NCI-H1694 treated with DMSO at 0.1 percent for 48 hours (cell line): ENCODE measurements around the gene CUEDC1.
"Not testable (repeated sequence)": the region's sequence is repeated elsewhere in the genome, so short reads cannot be mapped to it uniquely, and the experiment has no call there.

Experiments used
- DNase-seq: peaks from one replicate; lab custom pipeline; 2025; lab: John Stamatoyannopoulos, UW

CUEDC1 gene

DNA sequence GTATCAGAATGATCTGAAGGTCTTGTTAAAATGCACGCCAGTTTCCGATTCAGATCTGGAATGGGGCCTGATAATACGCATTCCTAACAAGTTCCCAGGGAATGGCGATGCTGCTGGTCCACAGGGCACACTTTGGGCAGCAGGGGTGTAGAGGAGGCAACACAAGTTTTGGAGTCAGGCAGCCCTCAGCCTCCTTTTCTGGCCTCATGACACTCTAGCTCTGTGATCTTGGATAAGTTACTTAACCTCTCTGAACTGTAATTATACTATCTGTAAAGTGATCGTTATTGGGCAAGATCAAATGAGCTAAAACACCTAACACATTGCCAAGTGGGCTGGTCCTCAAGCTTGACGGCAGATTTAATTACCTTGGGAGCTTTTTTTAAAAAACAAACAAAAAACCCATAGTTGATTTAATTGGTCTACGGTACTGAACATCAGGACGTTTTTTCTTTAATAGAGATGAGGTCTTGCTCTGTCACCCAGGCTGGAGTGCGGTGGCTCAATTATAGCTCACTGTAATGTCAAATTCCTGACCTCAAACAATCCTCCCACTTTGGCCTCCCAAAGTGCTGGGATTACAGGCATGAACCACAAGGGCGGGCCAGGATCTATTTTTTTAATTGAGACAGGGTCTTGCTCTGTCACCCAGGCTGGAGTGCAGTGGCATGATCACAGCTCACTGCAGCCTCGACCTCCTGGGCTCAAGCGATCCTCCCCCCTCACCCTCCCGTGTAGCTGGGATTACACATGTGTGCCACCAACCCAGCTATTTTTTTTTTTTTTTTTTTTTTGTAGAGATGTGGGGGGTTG, 95.4 kb downstream of the CUEDC1 start:
- no peak for DNase-seq

DNA sequence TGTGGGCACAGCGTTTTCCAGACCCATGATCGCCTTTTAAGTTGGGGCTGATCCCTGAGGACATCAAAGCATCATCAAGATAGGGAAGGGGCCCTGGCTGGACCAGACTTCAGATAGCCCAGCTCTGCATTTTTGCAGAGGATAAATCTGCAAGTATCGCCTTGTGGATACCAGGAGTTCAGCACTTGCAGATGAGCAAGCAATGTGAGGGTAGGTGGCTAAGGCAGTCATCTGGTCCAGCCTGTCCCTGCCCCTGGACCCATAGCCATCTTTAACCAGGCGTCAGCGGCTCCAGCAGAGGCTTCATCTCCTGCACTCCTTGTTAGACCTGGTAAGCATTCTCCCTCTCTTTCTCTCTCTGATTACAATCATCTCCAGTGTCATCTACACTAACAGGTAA, 96.4 kb downstream of the CUEDC1 start:
- no peak for DNase-seq

DNA sequence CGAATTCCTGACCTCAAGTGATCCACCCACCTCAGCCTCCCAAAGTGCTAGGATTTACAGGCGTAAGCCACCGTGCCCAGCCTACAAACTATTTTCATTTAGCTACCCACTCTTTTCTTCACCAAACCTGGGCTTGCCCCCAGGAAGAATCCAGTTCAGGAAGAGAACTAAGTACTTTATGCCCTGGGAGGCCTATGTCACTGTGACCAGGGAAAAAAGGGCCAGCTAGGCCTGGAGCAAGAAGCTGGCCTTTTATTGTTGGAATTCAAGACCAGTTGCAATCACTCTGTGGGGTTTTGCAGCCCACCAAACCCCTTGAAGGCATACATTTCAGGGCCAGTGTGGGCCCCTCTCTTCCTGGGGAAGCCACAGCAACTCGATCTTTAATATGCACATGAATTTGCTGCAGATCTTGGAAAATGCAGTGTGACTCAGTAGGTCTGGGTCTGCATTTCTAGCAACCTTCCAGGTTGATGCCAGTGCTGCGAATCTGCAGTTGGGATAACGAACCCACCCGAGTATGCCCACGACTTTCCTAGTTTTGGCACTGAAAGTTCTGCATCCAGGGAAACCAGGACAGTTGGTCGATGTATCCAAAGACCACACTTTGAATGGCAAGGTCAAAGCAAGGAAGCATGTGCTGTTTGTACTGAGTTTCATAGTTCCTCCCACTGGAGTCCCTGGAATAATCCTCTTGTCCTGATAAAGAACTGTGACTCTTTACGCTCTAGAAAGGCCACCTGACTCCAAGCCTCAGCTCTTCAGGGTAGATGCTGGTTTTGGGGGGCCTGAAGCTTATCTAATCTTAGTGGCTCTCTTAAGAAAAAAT, 98.2 kb downstream of the CUEDC1 start:
- DNase-seq: no peak

DNA sequence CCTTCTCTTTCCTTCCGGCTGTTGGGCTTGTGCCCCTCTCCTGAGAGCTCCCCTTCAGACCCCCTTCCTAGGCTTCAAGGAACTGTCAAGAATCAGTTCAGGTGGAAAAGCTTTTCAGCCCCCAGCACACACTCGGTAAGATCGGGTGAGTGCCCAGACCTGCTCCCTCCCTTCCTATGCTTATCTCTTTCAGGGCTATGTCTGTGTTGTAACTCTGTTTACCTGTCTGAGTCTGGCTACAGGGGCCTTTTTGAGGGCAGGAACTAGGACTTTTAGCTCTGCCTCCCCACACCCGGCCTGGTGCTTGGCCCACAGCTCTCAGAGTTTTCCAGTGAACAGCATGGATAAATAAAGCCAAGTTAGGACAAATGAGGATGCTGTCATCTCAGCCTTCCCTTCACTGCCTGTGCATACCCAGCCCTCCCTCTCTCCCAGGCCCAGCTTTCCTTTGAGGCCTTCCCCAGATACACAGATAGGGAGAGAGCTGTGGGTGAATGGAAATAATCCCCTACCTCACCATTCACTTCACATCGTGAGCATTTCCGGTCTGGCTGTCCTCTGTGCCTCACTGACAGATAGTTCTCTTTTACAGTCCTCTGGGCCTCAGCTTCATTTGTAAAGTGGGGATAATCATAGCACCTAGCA, 99.7 kb downstream of the CUEDC1 start:
- no peak for DNase-seq

DNA sequence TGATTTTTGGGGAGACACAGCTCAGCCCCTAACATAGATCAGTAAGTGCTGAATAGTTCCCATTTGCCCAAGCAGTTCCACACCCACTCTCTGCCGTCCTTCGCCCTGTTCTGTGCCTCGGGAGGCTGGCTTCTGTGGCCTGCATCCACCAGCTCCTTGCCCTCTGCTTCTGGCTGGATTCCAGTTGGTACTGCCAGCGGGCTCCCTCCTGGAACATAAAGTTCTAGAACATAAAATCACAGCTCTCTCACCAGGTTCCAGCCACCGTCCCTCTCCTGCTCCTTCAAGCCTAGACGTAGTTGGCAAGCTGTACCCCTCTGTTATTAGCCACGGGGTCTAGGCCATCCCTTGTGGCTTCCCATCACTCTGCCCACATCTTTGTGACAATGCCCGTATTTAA, 101.5 kb downstream of the CUEDC1 start:
- no peak for DNase-seq

DNA sequence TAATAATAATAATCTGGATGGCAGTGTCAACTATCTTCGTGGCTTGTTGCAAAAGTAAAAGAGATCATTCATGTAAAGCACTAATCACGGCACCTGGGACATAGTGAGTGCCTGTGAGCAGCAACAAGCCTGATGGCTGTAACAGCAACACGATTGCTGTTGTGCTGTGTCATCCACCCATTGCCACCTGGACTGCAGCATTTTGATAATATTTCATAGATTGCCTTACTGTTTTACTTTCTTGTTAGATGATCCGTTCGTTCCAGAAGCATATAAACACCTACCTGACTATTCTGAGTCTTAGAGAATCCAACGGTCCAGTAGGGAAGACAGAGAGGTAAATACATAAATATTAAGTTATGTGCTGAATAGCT, 102.3 kb downstream of the CUEDC1 start:
- no peak for DNase-seq

DNA sequence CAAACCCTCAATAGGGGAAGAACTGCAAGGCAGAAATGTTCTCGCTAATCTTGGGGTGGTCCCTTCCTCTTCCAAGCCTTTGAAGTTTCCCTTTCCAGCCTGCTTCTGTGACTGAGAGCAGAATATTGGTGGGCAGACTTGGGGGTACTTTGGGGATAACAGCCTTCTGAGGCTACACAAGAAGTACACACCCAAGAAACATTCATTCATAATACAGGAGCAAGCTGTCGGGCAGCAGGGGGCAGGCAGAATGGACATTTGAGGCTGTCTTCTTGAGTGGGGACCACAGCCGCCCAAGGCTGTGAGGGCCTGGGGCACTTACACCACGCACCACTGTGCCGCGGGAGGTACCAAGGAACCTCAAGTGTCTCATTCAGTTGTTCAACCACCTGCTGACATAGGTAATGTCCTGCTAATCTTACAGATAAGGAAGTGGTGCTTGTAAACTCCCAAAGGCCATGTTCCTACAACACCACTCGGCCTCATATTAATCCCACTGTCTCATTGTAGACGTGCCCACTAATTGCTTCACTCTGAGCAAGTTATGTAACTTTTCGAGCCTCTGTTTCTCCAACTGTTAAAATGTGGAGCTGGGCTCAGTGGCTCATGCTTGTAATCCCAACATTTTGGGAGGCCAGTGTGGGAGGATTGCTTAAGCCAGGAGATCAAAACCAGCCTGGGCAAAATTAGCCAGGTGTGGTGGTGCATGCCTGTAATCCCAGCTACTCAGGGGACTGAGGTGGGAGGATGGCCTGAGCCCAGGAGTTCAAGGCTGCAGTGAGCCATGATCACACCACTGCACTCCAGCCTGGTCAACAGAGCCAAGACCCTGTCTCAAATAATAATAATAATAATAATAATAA, 102.9 kb downstream of the CUEDC1 start:
- DNase-seq: no peak

DNA sequence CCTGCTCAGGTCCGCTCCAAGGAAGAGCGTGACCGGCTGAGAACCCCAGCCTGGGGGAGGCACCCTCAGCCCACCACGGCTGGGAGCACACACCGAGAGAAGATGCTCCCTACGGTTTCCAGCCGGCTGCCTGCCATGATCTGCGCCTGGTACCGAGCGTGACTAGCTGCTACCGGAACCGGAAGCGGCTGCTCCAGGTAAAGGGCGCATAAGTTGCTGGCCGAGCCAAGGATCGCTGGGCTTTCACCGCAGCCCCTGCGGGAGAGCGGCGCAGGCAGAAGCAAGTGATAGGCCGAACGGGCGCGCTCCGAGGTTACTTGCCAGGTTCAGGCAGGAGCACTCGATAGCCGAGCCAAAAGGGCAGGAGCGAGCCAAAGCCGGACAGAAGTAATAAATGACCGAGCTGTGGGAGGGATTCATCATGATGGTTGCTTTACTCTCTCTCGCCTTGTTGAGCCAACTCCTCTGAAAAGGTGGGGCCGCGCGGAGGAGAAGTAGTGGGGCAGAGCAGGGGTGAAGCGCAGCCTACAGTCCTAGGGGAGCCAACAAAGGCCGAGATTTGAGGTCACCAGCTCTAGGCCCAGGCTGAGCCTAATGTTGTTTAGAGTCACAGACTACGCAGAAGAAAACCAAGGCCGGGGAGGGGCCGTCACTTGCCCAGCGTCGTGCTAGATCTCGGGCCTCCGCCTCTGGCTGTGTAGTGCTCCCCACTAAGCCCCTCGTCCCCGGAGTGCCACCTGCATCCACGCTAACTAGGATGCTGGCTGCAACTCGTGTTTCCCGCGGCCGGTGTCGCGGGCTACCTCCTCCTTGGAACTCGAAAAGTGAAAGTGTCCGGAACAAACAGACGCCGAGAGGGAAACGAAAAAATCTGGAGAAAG, 105.1 kb downstream of the CUEDC1 start, which contains the start of gene MRPS23:
Gene MRPS23 (minus strand): TSS at position 171 of the 881 bp plus-strand sequence. CDS start 34 bp downstream, at position 137.
- DNase-seq: peak; percentile 98

DNA sequence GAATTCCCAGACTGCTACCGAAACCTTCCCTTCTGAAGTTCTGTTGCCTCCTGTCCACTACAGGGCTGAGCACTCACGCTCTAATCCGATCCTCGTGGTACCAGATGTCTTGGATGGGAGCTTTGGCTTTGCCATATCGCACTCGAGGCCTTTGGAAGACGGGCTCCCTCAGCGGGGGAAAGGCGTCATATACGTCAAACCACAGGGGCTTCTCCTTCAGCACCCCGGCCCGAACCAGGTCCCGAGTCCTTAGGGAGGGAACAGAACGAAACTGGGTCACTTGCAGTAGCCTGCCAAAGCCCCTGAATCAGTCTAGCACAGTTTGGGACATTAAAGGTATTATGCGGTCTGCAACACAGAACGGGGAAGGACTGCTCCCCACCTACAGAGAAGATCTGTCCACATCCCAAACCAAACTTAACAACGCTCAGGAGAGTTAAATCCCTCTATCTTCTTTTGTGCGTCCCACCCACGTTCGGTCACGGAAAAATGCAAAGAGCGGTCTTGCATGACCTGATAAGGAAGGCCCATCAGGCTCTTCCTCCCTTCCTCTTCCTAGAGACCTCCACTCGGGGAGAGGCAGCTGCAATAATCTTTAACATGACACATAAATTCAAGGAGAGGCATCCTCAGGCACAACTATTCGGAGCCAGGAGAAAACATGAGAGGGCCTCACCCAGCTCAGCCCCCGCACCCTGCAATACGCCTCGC, 105.9 kb downstream of the CUEDC1 start:
- DNase-seq: no peak

DNA sequence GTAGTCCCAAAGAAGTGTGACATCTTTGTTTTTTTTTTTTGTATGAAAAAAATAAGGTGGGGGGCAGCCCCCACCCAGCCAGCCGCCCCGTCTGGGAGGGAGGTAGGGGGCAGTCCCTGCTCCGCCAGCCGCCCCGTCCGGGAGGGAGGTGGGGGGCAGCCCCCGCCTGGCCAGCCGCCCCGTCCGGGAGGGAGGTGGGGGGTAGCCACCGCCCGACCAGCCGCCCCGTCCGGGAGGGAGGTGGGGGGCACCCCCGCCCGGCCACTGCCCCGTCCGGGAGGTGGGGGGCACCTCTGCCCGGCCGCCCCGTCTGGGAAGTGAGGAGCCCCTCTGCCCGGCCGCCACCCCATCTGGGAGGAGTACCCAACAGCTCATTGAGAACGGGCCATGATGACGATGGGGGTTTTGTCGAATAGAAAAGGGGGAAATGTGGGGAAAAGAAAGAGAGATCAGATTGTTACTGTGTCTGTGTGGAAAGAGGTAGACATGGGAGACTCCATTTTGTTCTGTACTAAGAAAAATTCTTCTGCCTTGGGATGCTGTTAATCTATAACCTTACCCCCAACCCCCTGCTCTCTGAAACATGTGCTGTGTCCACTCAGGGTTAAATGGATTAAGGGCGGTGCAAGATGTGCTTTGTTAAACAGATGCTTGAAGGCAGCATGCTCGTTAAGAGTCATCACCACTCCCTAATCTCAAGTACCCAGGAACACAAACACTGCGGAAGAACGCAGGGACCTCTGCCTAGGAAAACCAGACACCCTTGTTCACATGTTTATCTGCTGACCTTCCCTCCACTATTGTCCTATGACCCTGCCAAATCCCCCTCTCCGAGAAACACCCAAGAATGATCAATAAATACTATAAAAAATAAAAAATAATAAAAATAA, 108.9 kb downstream of the CUEDC1 start:
- DNase-seq: not testable (repeated sequence)

DNA sequence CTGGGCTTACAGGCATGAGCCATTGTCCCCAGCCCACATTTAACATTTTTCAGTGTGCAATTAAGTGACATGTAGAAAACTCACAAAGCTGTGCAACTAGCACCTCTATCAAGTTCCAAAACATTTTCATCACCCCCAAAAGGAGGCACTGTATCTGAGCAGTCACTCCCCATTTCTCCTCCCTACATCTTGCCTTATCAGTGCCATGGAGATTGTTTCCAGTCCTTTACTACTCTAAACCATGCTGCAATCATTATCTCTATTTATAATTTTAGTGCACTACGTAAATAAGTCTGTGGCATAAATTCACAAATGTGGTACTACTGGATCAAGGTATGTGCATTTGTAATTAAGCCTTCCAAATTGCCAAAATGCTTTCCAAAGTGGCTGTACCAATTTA, 112.9 kb downstream of the CUEDC1 start:
- no peak for DNase-seq

DNA sequence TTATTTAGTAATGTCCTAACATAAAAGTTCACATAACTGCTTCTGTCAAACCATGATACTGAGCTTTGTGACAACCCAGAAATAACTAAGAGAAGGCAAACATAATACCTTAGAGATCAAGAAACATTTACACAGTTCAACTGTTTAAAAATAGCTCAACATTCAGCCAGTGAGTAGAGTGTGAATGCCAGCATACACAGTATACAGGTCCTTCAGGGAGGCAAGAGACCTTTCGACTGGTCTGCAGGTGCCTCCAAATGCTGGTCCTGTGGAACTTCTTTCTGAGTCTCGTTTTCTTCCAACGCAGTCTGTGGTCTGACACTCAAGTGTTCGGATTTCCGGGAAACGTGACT, 115.7 kb downstream of the CUEDC1 start:
- no peak for DNase-seq

DNA sequence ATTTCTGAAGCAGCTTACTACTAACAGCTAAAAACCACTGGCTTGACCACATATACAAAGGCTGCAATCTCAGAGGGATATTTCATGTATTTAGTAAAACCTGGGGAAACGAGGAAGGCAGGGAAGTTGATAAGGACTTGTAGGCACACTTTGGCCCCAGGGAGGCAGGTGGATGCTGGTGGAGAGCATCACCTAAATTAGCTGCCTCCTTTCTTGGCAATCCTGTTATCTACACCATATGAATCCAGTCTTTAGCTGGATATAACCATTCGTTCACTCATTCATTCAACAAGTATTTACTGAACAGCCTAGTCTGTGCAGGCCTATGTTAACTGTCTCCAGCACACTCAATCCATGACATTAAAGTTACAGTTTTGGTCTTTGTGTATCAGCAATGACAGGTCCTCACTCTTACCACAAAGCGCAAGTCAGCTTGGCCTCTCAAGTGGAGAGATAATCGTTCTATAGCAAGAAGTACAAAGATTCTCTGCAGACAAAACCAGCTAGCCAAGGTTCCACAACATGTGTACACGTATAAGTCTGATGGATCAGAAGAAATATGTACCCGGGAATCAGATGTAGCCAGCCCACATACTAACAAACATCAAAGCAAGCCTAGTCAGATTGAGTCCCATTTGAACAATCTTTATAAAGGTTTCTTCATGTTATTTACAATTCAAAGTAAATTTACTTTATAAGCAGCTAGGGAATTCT, 116.2 kb downstream of the CUEDC1 start:
- DNase-seq: no peak

DNA sequence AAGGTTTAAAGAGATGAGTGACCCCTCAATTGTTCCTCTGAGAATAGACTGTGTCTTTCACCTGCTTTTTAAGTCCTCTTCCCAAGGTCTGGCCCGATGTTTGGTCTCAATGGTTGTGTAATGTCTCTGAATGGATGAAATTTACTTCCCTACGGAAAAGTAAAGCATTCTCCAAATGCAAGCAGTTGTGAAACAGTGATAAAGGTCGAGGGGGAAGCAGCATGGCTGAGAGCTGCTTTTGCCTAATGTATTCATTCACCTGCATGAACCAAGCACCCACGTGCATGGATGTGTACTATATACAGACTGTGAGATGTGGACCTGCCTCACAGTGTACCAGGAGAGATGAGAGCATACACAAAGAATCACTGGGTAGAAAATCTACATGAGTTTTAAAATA, 116.8 kb downstream of the CUEDC1 start:
- no peak for DNase-seq

DNA sequence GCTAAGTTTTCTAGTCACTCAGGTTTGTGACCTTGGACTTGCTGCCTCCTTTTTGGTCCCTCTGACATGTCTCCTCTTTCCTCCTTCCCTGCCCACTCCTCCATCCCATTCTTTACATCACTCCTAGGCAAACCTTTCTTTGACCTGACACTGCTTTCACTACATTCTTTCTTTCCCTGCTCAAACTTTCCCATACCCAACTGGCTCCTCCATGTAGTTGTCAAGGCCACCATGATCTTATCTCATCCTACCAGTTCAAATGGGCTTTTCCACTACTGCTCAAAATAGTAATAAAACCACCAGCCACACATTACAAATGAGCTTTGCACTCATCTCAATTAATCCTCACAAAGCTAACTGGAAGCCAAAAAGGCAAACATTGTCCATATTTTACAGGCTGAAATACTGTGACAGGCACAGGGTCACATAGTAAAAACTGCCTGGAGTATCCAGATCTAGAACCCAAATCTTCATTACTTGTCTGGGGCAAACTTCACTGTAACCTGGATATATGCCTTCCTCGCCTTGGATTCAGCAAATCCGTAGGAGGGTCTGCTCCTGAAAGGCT, 119.8 kb downstream of the CUEDC1 start:
- no peak for DNase-seq

DNA sequence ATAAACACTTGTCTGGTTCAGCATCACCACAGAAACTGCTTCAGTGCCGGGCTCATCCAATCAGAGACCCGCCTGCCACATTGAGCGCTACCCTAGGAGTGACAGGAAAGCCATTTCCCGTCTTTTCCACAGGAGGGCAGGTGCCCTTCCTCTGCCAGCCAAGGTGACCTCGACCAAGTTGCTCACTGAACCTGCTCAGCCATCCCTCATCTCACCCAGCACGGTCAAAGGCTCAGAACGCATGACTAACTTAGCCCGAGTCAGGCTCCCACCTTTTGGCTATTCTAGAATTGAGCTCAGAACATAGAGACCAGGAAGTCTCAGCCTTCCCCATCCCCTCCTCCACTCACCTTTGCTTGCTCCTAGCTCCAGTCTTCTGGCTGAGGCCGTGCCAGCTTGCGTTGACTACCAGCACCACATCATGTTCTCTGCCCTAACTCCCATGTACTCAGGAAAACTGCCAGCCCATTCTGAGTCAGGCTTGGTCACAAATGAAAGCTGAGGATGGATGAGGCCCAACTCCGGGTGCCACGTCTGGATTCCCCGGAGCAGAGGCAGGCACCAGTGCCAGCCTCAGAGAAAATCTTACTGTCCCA, 121.0 kb downstream of the CUEDC1 start:
- no peak for DNase-seq

DNA sequence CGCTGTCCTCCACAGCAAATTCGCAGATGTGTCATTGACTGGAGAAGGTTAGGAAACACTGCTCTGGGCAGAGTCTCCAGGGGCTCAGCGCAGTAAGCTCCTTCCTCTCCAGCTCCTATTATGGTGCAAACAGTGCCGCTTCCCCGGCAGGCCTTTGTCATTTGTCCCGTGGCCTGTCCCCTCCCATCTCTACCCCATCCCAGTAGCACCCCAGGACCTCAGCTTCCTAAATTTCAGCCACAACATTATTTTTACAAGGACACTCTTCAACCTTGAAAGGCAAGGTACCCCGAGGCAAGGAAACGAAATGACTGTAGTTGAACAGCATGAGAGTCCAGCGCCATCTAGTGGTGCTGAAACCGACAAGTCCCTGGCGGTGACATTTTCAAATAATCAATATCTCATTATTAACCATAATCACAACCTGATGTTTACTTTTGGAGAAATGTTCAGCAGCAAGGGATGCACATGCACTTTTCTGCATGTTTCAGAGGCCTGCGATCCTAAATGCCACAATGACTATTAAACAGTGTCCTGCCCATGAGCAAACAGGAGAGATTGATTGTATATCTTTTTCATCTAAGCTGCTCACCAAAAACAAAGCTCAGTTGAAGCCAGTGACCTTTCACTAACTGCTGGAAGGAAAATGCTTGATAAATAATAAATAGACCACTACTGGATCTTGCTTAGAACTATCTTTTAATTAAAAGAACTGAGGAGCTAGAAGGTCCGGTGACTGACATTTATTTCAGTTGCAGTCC, 121.9 kb downstream of the CUEDC1 start:
- DNase-seq: peak; percentile 91
